ENCODE data around the gene PGLYRP1.

The PGLYRP1 gene

GRCh38 chr19:46022431-46023310 is at the start of gene PGLYRP1:
PGLYRP1 (minus strand) TSS chr19:46023053; CDS start chr19:46023021, 32 bp downstream.
- Mint-ChIP-seq H3K27me3 (ENCODE audit: low read depth) (peaks cover 36% of the 10 kb centered on the region), H3K27ac (no peak within 1 kb of the TSS), H3K9me3 (no peaks in the 10 kb centered on the region), H3K4me3 (no peak within 1 kb of the TSS), H3K36me3 (ENCODE audit: low read depth) (no peaks in the 10 kb centered on the region), H3K4me1 (ENCODE audit: low read depth) (peaks cover 9% of the 10 kb centered on the region)

GRCh38 chr19:46069806-46070341 is 47.0 kb upstream of the PGLYRP1 start:
- H3K27ac Mint-ChIP-seq, result no peak overlapping the region
- peaks cover 1% of the 10 kb centered on the region for H3K36me3 Mint-ChIP-seq (ENCODE audit: low read depth)
- H3K27me3 Mint-ChIP-seq (ENCODE audit: low read depth), result peaks cover 61% of the 10 kb centered on the region
- no peaks in the 10 kb centered on the region for H3K9me3 Mint-ChIP-seq
- H3K4me3 Mint-ChIP-seq, result no peak overlapping the region
- no peaks in the 10 kb centered on the region for H3K4me1 Mint-ChIP-seq (ENCODE audit: low read depth)

- Mint-ChIP-seq H3K27ac (no peak overlapping the region), H3K4me3 (no peak overlapping the region), H3K36me3 (ENCODE audit: low read depth) (peaks cover 1% of the 10 kb centered on the region), H3K9me3 (no peaks in the 10 kb centered on the region), H3K27me3 (ENCODE audit: low read depth) (peaks cover 56% of the 10 kb centered on the region), H3K4me1 (ENCODE audit: low read depth) (no peaks in the 10 kb centered on the region)
Measured at GRCh38 chr19:46068345-46069258, 45.7 kb upstream of the PGLYRP1 start.

- Mint-ChIP-seq H3K36me3 (ENCODE audit: low read depth) (peaks cover 1% of the 10 kb centered on the region), H3K27ac (no peak overlapping the region), H3K4me3 (no peak overlapping the region), H3K9me3 (no peaks in the 10 kb centered on the region), H3K4me1 (ENCODE audit: low read depth) (no peaks in the 10 kb centered on the region), H3K27me3 (ENCODE audit: low read depth) (peaks cover 53% of the 10 kb centered on the region)
Measured at GRCh38 chr19:46067691-46068090, 44.8 kb upstream of the PGLYRP1 start.

GRCh38 chr19:46066471-46066870 is 43.6 kb upstream of the PGLYRP1 start:
- peaks cover 46% of the 10 kb centered on the region for H3K27me3 Mint-ChIP-seq (ENCODE audit: low read depth)
- no peak overlapping the region for H3K4me3 Mint-ChIP-seq
- H3K36me3 Mint-ChIP-seq (ENCODE audit: low read depth), result peaks cover 1% of the 10 kb centered on the region

GRCh38 chr19:46065486-46066071 is 42.7 kb upstream of the PGLYRP1 start:
- Mint-ChIP-seq H3K27ac (no peak overlapping the region), H3K9me3 (peaks cover 8% of the 10 kb centered on the region), H3K4me1 (ENCODE audit: low read depth) (no peaks in the 10 kb centered on the region), H3K36me3 (ENCODE audit: low read depth) (peaks cover 1% of the 10 kb centered on the region), H3K4me3 (no peak overlapping the region), H3K27me3 (ENCODE audit: low read depth) (peaks cover 41% of the 10 kb centered on the region)

More at GRCh38 chr19:46066471-46066870, 43.6 kb upstream of the PGLYRP1 start:
- no peaks in the 10 kb centered on the region for H3K4me1 Mint-ChIP-seq (ENCODE audit: low read depth)
- no peak overlapping the region for H3K27ac Mint-ChIP-seq
- peaks cover under 1% of the 10 kb centered on the region for H3K9me3 Mint-ChIP-seq

- Mint-ChIP-seq H3K4me1 (ENCODE audit: low read depth) (no peaks in the 10 kb centered on the region), H3K27ac (no peak overlapping the region), H3K9me3 (peaks cover 16% of the 10 kb centered on the region), H3K36me3 (ENCODE audit: low read depth) (peaks cover 1% of the 10 kb centered on the region), H3K4me3 (no peak overlapping the region), H3K27me3 (ENCODE audit: low read depth) (peaks cover 27% of the 10 kb centered on the region)
Measured at GRCh38 chr19:46063201-46063600, 40.3 kb upstream of the PGLYRP1 start.

GRCh38 chr19:46060012-46060411 is 37.2 kb upstream of the PGLYRP1 start:
- Mint-ChIP-seq H3K27ac (no peak overlapping the region), H3K36me3 (ENCODE audit: low read depth) (no peaks in the 10 kb centered on the region), H3K27me3 (ENCODE audit: low read depth) (peaks cover 17% of the 10 kb centered on the region), H3K9me3 (peaks cover 16% of the 10 kb centered on the region), H3K4me3 (no peak overlapping the region), H3K4me1 (ENCODE audit: low read depth) (no peaks in the 10 kb centered on the region)

- H3K9me3 Mint-ChIP-seq, result peaks cover 16% of the 10 kb centered on the region
- H3K27me3 Mint-ChIP-seq (ENCODE audit: low read depth), result peaks cover 19% of the 10 kb centered on the region
- H3K36me3 Mint-ChIP-seq (ENCODE audit: low read depth), result no peaks in the 10 kb centered on the region
- no peak overlapping the region for H3K4me3 Mint-ChIP-seq
- H3K4me1 Mint-ChIP-seq (ENCODE audit: low read depth), result no peaks in the 10 kb centered on the region
- H3K27ac Mint-ChIP-seq, result no peak overlapping the region
Measured at GRCh38 chr19:46058778-46059177, 35.9 kb upstream of the PGLYRP1 start.

GRCh38 chr19:46056536-46056935 is 33.7 kb upstream of the PGLYRP1 start:
- no peaks in the 10 kb centered on the region for H3K4me1 Mint-ChIP-seq (ENCODE audit: low read depth)
- peaks cover 27% of the 10 kb centered on the region for H3K27me3 Mint-ChIP-seq (ENCODE audit: low read depth)
- peaks cover 16% of the 10 kb centered on the region for H3K9me3 Mint-ChIP-seq
- no peak overlapping the region for H3K4me3 Mint-ChIP-seq
- H3K36me3 Mint-ChIP-seq (ENCODE audit: low read depth), result no peaks in the 10 kb centered on the region
- no peak overlapping the region for H3K27ac Mint-ChIP-seq

GRCh38 chr19:46052896-46053295 is 30.0 kb upstream of the PGLYRP1 start:
- H3K9me3 Mint-ChIP-seq, result no peaks in the 10 kb centered on the region
- no peak overlapping the region for H3K4me3 Mint-ChIP-seq
- H3K36me3 Mint-ChIP-seq (ENCODE audit: low read depth), result no peaks in the 10 kb centered on the region
- H3K27ac Mint-ChIP-seq, result no peak overlapping the region
- H3K27me3 Mint-ChIP-seq (ENCODE audit: low read depth), result peaks cover 48% of the 10 kb centered on the region
- no peaks in the 10 kb centered on the region for H3K4me1 Mint-ChIP-seq (ENCODE audit: low read depth)

- Mint-ChIP-seq H3K36me3 (ENCODE audit: low read depth) (no peaks in the 10 kb centered on the region), H3K27ac (no peak overlapping the region), H3K4me3 (no peak overlapping the region), H3K4me1 (ENCODE audit: low read depth) (no peaks in the 10 kb centered on the region), H3K9me3 (no peaks in the 10 kb centered on the region), H3K27me3 (ENCODE audit: low read depth) (peaks cover 57% of the 10 kb centered on the region)
Measured at GRCh38 chr19:46049597-46049996, 26.7 kb upstream of the PGLYRP1 start.

- no peak overlapping the region for H3K4me3 Mint-ChIP-seq
- H3K36me3 Mint-ChIP-seq (ENCODE audit: low read depth), result no peaks in the 10 kb centered on the region
- H3K4me1 Mint-ChIP-seq (ENCODE audit: low read depth), result no peaks in the 10 kb centered on the region
- H3K27me3 Mint-ChIP-seq (ENCODE audit: low read depth), result peaks cover 35% of the 10 kb centered on the region
- H3K9me3 Mint-ChIP-seq, result peaks cover 5% of the 10 kb centered on the region
- H3K27ac Mint-ChIP-seq, result no peak overlapping the region
Measured at GRCh38 chr19:46043519-46043918, 20.7 kb upstream of the PGLYRP1 start.

GRCh38 chr19:46042252-46042883 is 19.5 kb upstream of the PGLYRP1 start:
- Mint-ChIP-seq H3K4me3 (no peak overlapping the region), H3K4me1 (ENCODE audit: low read depth) (no peaks in the 10 kb centered on the region), H3K27ac (no peak overlapping the region), H3K27me3 (ENCODE audit: low read depth) (peaks cover 26% of the 10 kb centered on the region), H3K36me3 (ENCODE audit: low read depth) (no peaks in the 10 kb centered on the region), H3K9me3 (peaks cover 5% of the 10 kb centered on the region)

All from T-helper 1 cell treated with Interleukin-12 subunit alpha and Interleukin-12 subunit beta and Interleukin-4 antibody, amounts not matched to agents 30 μg/mL and 1 μg/mL, for 36 hours (primary cell).